ENCODE results near the gene SUPT20HL2.

GRCh38 chrX:24283127-24283794, 30.6 kb downstream of the SUPT20HL2 start:
- TF ChIP-seq PATZ1 (CRISPR knock-in tag; IDR thresholded peaks at IDR 0.05; ENCODE audit: borderline replicate concordance) (no peak), OSR1 (CRISPR knock-in tag; IDR thresholded peaks at IDR 0.05) (no peak), ZNF8 (CRISPR knock-in tag; IDR thresholded peaks at IDR 0.05) (no peak)
